A549 (cell line): ENCODE measurements around the gene FOLR2. TPM values are rescaled to one million over a fixed set of nuclear protein-coding genes. Genes with fewer than 3 reads are reported as not detected.

Experiments
- ATAC-seq, 2 experiments: fragments of 200-7000 bp in 1 of 2; fragments of >200 bp in 1 of 2; cut with Nextera tagmentation in 1 of 2; cut with Tn5 transposase in 1 of 2; 3 replicates each; pipeline versions ENCODE4 v1.8.0 to v1.9.1; 2018 to 2020; ENCODE audit warnings: mild to moderate bottlenecking in 1 of 2, moderate library complexity in 1 of 2
- CTCF ChIA-PET: fragments of 300-600 bp; sonication (Branson Sonifier 250); formaldehyde crosslinking; extraction: SDS; loops from one replicate; lab custom pipeline; 2021; ENCODE audit warnings: antibody characterized with exemption, inconsistent platforms; lab: Yijun Ruan, JAX
- POLR2A ChIA-PET: fragments of 350-600 bp; formaldehyde crosslinking; extraction: SDS; loops from one replicate; lab custom pipeline; 2021; ENCODE audit warnings: antibody characterized with exemption, inconsistent platforms; lab: Yijun Ruan, JAX
- DNase-seq, 2 experiments: peaks; one replicate each; pipeline versions ENCODE4 v3.0.0 to v3.0.0-alpha.2; 2011 to 2016; ENCODE audit warnings: low read depth in 1 of 2, low spot score in 1 of 2
- FAIRE-seq: peaks from 2 replicates; lab custom pipeline; 2011; peaks lifted over from hg19 to GRCh38; lab: Jason Lieb, UNC
- H3K27ac ChIP-seq, 2 experiments: fragments of >200 bp; sonication (Bioruptor Twin); formaldehyde crosslinking; 3 replicates each; pipeline ENCODE4 v1.5.1; 2016 to 2017
- H3K4me1 ChIP-seq: fragments of >200 bp; sonication (Bioruptor Twin); formaldehyde crosslinking; 3 replicates; pipeline ENCODE4 v1.6.1; 2016
- H3K4me2 ChIP-seq: fragments of >200 bp; sonication (Bioruptor Twin); formaldehyde crosslinking; 3 replicates; pipeline ENCODE4 v1.6.1; 2016
- H3K4me3 ChIP-seq: fragments of >200 bp; sonication (Bioruptor Twin); formaldehyde crosslinking; 3 replicates; pipeline ENCODE4 v1.5.1; 2016
- H3K9me3 ChIP-seq: fragments of >200 bp; sonication (Bioruptor Twin); formaldehyde crosslinking; 3 replicates; pipeline ENCODE4 v1.6.1; 2016
- CHD2 ChIP-seq: fragments of 150-350 bp; IDR thresholded peaks from 2 replicates; pipeline ENCODE4 v1.6.1; 2014; ENCODE audit warnings: low read length; ENCODE audit not compliant: partially characterized antibody
- CHD4 ChIP-seq: fragments of 200-600 bp; sonication (generic); IDR thresholded peaks from 2 replicates; pipeline ENCODE4 v1.6.1; 2016; ENCODE audit warnings: antibody characterized with exemption, mild to moderate bottlenecking, borderline replicate concordance
- EHF ChIP-seq: fragments of 250-450 bp; sonication (Bioruptor Pico); IDR thresholded peaks from 2 replicates; pipeline ENCODE4 v1.5.0; 2020; ENCODE audit warnings: mild to moderate bottlenecking
- EP300 ChIP-seq, 2 experiments: fragments of >200 bp; sonication (Bioruptor Twin); formaldehyde crosslinking; IDR thresholded peaks; 2 replicates in 1 of 2; 3 replicates in 1 of 2; pipeline ENCODE4 v1.6.1; 2016 to 2017
- ESRRA ChIP-seq: fragments of 150-350 bp; IDR thresholded peaks from 2 replicates; pipeline ENCODE4 v1.6.1; 2014; ENCODE audit warnings: mild to moderate bottlenecking, low read length, borderline replicate concordance
- FOSL2 ChIP-seq, 2 experiments: fragments of 450-650 bp in 1 of 2; fragments of >200 bp in 1 of 2; sonication (Bioruptor Twin) in 1 of 2; formaldehyde crosslinking; IDR thresholded peaks; 2 replicates each; pipeline versions ENCODE4 v1.5.0 to v1.6.1; 2016 to 2020; ENCODE audit warnings: mild to moderate bottlenecking in 1 of 2, moderate library complexity in 1 of 2
- GATA3 ChIP-seq: IDR thresholded peaks from 2 replicates; pipeline ENCODE4 v1.6.1; 2012; ENCODE audit warnings: borderline replicate concordance
- HDAC2 ChIP-seq: fragments of 200-600 bp; sonication (generic); IDR thresholded peaks from 2 replicates; pipeline ENCODE4 v1.6.1; 2016
- HOXA7 ChIP-seq: fragments of 250-450 bp; sonication (Bioruptor Pico); IDR thresholded peaks from 2 replicates; pipeline ENCODE4 v1.5.0; 2020; ENCODE audit warnings: mild to moderate bottlenecking, moderate library complexity
- HOXB5 ChIP-seq: fragments of 250-450 bp; sonication (Bioruptor Pico); IDR thresholded peaks from 2 replicates; pipeline ENCODE4 v1.5.0; 2020; ENCODE audit warnings: mild to moderate bottlenecking, moderate library complexity
- MAFK ChIP-seq: fragments of 450-650 bp; IDR thresholded peaks from 2 replicates; pipeline ENCODE4 v1.6.1; 2014; ENCODE audit not compliant: partially characterized antibody
- MYC ChIP-seq: IDR thresholded peaks from 2 replicates; pipeline ENCODE4 v1.6.1; 2012; ENCODE audit warnings: mild to moderate bottlenecking, inconsistent platforms, low read length, improper control_type of control experiment, borderline replicate concordance
- NPAS2 ChIP-seq: fragments of 250-450 bp; sonication (Bioruptor Pico); IDR thresholded peaks from 2 replicates; pipeline ENCODE4 v1.8.0; 2022; ENCODE audit warnings: mild to moderate bottlenecking, moderate library complexity, borderline replicate concordance
- NR3C1 ChIP-seq: fragments of >200 bp; sonication (Bioruptor Twin); formaldehyde crosslinking; IDR thresholded peaks from 3 replicates; pipeline ENCODE4 v1.6.1; 2017
- RAD21 ChIP-seq, 2 experiments: fragments of >200 bp in 1 of 2; sonication (Bioruptor Twin) in 1 of 2; formaldehyde crosslinking in 1 of 2; IDR thresholded peaks in 1 of 2; conservative IDR thresholded peaks in 1 of 2; 2 replicates in 1 of 2; 3 replicates in 1 of 2; pipeline ENCODE4 v1.6.1; 2012 to 2018; ENCODE audit warnings: inconsistent platforms in 1 of 2
- SREBF2 ChIP-seq: fragments of 450-650 bp; IDR thresholded peaks from 2 replicates; pipeline ENCODE4 v1.6.1; 2014; ENCODE audit warnings: mild to moderate bottlenecking, moderate library complexity
- TFCP2L1 ChIP-seq: fragments of 250-450 bp; sonication (Bioruptor Pico); IDR thresholded peaks from 2 replicates; pipeline ENCODE4 v1.5.0; 2021; ENCODE audit warnings: mild to moderate bottlenecking
- ZC3H11A ChIP-seq: fragments of 450-650 bp; IDR thresholded peaks from 2 replicates; pipeline ENCODE4 v1.6.1; 2014; ENCODE audit warnings: antibody characterized with exemption, mild to moderate bottlenecking
- ZSCAN20 ChIP-seq: fragments of 250-450 bp; sonication (Bioruptor Pico); IDR thresholded peaks from 2 replicates; pipeline ENCODE4 v1.8.0; 2022; ENCODE audit warnings: mild to moderate bottlenecking, moderate library complexity
- WGBS: methylation state at CpG from one replicate; pipeline ENCODE4 v1.1.6; 2017; ENCODE audit errors: missing lambda C conversion rate; 5-methylcytosine and 5-hydroxymethylcytosine counted together
- polyA plus RNA-seq, 4 experiments: library from polyadenylated mRNA; depleted of rRNA in 3 of 4; stranded (reverse); fragments of >200 nt; fragmentation: RNase III in 1 of 4; extraction: RNeasy Plus Mini Kit Qiagen cat#74134 plus additional on column Dnase treatment in 1 of 4; gene quantifications; 2 replicates in 3 of 4; 3 replicates in 1 of 4; pipeline ENCODE4 v1.2.3, GENCODE V29; 2011 to 2017
- TF ChIP-seq, protein P1 (sequence below): fragments of 250-450 bp; sonication (Bioruptor Pico); IDR thresholded peaks from 2 replicates; pipeline ENCODE4 v1.5.0; 2021; ENCODE audit warnings: mild to moderate bottlenecking, moderate library complexity, borderline replicate concordance
- TF ChIP-seq, protein P2 (sequence below): fragments of >200 bp; sonication (Bioruptor Twin); formaldehyde crosslinking; IDR thresholded peaks from 3 replicates; pipeline ENCODE4 v1.6.1; 2016
- TF ChIP-seq, protein P3 (sequence below): fragments of 150-350 bp; IDR thresholded peaks from 2 replicates; pipeline ENCODE4 v1.6.1; 2014; ENCODE audit warnings: low read depth, mild to moderate bottlenecking, low read length

Gene FOLR2
- polyA plus RNA-seq, 2 of the 4 experiments (the other 2 are of a cell fraction) = not detected

DNA sequence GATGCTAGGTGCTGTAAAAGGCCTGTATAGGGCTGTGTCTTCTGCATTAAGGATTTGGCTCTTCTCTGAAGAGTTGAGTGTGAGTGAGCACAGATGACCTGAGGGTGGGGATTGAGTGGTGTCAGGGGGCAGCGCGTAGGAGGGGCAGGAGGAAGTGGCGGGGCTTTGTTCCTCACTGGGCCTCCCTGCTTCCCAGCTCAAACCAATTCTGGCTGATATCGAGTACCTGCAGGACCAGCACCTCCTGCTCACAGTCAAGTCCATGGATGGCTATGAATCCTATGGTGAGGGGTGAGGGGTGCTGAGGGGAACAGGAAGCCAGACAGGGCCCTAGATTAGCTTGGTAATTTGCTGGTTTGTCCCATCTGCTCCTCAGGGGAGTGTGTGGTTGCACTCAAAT is 18.3 kb downstream of the FOLR2 start:
- no peak overlapping the region for H3K4me2 ChIP-seq
- FAIRE-seq (no peak), ATAC-seq (no peak)
- no peak overlapping the region for H3K4me3 ChIP-seq
- TF ChIP-seq EHF (CRISPR knock-in tag) = no peak
- TF ChIP-seq, protein P1, sequence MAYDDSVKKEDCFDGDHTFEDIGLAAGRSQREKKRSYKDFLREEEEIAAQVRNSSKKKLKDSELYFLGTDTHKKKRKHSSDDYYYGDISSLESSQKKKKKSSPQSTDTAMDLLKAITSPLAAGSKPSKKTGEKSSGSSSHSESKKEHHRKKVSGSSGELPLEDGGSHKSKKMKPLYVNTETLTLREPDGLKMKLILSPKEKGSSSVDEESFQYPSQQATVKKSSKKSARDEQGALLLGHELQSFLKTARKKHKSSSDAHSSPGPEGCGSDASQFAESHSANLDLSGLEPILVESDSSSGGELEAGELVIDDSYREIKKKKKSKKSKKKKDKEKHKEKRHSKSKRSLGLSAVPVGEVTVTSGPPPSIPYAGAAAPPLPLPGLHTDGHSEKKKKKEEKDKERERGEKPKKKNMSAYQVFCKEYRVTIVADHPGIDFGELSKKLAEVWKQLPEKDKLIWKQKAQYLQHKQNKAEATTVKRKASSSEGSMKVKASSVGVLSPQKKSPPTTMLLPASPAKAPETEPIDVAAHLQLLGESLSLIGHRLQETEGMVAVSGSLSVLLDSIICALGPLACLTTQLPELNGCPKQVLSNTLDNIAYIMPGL (CRISPR knock-in tag) = no peak
- no peak for TF ChIP-seq ZSCAN20 (CRISPR knock-in tag)
- TF ChIP-seq MYC = no peak
- no peak for TF ChIP-seq GATA3
- no peak for TF ChIP-seq ESRRA
- no peak for TF ChIP-seq TFCP2L1 (CRISPR knock-in tag)
- TF ChIP-seq, protein P2, sequence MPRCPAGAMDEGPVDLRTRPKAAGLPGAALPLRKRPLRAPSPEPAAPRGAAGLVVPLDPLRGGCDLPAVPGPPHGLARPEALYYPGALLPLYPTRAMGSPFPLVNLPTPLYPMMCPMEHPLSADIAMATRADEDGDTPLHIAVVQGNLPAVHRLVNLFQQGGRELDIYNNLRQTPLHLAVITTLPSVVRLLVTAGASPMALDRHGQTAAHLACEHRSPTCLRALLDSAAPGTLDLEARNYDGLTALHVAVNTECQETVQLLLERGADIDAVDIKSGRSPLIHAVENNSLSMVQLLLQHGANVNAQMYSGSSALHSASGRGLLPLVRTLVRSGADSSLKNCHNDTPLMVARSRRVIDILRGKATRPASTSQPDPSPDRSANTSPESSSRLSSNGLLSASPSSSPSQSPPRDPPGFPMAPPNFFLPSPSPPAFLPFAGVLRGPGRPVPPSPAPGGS = no peak
- no peak for TF ChIP-seq HOXB5 (CRISPR knock-in tag)
- no peak for TF ChIP-seq HOXA7 (CRISPR knock-in tag)
- TF ChIP-seq MAFK = no peak
- no peak for TF ChIP-seq EP300 (IDR thresholded peaks at IDR 0.05)
- TF ChIP-seq NR3C1 = no peak
- no peak for TF ChIP-seq CHD2
- no peak for TF ChIP-seq ZC3H11A
- no peak for TF ChIP-seq FOSL2 (IDR thresholded peaks at IDR 0.05)
- no peak for TF ChIP-seq FOSL2 (CRISPR knock-in tag; IDR thresholded peaks at IDR 0.05)
- TF ChIP-seq, all 56 proteins: peak for 0
- Histone ChIP-seq H3K4me1 (peaks cover 12% of the 10 kb centered on the region), H3K27ac (no peak overlapping the region), H3K9me3 (no peaks in the 10 kb centered on the region)
- WGBS = 92% methylated on average over 4 of the region's 4 CpGs
- ChIA-PET POLR2A (interaction anchor here (2.0 kb wide), 1 partner anchor 9 kb away, joined by 6 read pairs; no protein-coding TSS in a partner anchor), CTCF (interaction anchor here (0.6 to 5.9 kb wide), 6 partner anchors 10 to 210 kb away, joined by 3 to 83 read pairs (median 4); partner anchors contain the start of genes CLPB and INPPL1)
- DNase-seq = no peak

DNA sequence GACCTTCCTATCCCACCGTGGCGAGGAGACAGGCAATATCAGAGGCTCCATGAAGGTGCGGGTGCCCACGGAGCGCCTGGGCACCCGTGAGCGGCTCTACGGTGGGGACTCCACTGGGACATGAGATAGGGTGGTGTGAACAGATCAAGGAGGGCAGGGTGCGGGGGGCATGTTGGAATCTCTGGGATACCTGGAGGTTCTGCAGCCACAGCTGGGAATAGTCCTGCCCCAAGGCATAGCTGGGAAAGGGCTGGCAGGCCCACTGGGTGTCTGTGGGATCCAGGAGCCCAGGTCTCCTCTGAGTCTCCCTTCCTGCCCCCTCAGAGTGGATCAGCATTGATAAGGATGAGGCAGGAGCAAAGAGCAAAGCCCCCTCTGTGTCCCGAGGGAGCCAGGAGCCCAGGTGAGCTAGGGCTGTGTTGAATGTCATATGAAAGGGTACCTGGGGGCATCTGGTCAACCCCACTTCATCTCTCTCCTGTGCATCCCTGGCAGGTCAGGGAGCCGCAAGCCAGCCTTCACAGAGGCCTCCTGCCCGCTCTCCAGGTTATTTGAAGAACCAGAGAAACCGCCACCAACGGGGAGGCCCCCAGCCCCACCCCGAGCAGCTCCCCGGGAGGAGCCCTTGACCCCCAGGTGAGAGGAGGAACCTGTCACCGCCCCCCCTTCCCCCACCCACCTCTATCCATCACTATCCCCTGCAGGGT is 18.9 kb downstream of the FOLR2 start:
- ChIA-PET CTCF (interaction anchor here (0.9 to 5.9 kb wide), 10 partner anchors 10 to 236 kb away, joined by 3 to 83 read pairs (median 6); partner anchors contain the start of genes CLPB and INPPL1), POLR2A (interaction anchor here (0.6 to 2.0 kb wide), 3 partner anchors 9 to 522 kb away, joined by 3 to 6 read pairs (median 3); partner anchors contain the start of gene ANAPC15)
- Histone ChIP-seq H3K4me2 (no peak overlapping the region), H3K4me3 (no peak overlapping the region), H3K27ac (no peak overlapping the region), H3K9me3 (no peaks in the 10 kb centered on the region), H3K4me1 (peaks cover 12% of the 10 kb centered on the region)
- ATAC-seq = no peak
- over 99% methylated on average over 15 of the region's 17 CpGs for WGBS
- no peak for TF ChIP-seq CHD2
- TF ChIP-seq RAD21 (conservative IDR thresholded peaks at IDR 0.05 in 1 of 2, IDR thresholded peaks at IDR 0.05 in 1 of 2) = no peak
- TF ChIP-seq, protein P3, sequence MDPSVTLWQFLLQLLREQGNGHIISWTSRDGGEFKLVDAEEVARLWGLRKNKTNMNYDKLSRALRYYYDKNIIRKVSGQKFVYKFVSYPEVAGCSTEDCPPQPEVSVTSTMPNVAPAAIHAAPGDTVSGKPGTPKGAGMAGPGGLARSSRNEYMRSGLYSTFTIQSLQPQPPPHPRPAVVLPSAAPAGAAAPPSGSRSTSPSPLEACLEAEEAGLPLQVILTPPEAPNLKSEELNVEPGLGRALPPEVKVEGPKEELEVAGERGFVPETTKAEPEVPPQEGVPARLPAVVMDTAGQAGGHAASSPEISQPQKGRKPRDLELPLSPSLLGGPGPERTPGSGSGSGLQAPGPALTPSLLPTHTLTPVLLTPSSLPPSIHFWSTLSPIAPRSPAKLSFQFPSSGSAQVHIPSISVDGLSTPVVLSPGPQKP = no peak
- TF ChIP-seq CHD4 = no peak
- TF ChIP-seq EP300 (IDR thresholded peaks at IDR 0.05) = no peak
- TF ChIP-seq SREBF2 = no peak
- TF ChIP-seq NPAS2 (CRISPR knock-in tag) = no peak
- TF ChIP-seq HDAC2 = no peak
- TF ChIP-seq FOSL2 (IDR thresholded peaks at IDR 0.05) = no peak
- TF ChIP-seq FOSL2 (CRISPR knock-in tag; IDR thresholded peaks at IDR 0.05) = no peak
- FAIRE-seq = no peak
- no peak for DNase-seq
